NT2/D1 (cell line): ENCODE measurements around the gene DNAH11.

ENCODE experiments used
- SUZ12 ChIP-seq: IDR thresholded peaks from 2 replicates; pipeline ENCODE4 v1.6.1; 2011; ENCODE audit not compliant: insufficient read length, insufficient read depth; ENCODE audit errors: extremely low read depth
- YY1 ChIP-seq: IDR thresholded peaks from 2 replicates; pipeline ENCODE4 v1.6.1; 2011; ENCODE audit not compliant: insufficient read length, insufficient read depth

GRCh38 chr7:21927693-21928092 lies 384.9 kb downstream of the DNAH11 start:
- TF ChIP-seq SUZ12 (no peak), YY1 (no peak)
